GM13977 (cell line): ENCODE results near the gene PLEKHD1.

ENCODE experiments used
- DNase-seq: peaks from one replicate; pipeline ENCODE4 v3.0.0; 2012; ENCODE audit warnings: low spot score
- in situ Hi-C: fragments of 300-500 bp; cut with MboI; formaldehyde crosslinking; loops from one replicate; pipeline ENCODE4 v1.12.0; 2022; ENCODE audit warnings: low sequenced_read_pairs, low pct_unique_long_range_greater_than_20kb, mixed read lengths, inconsistent platforms; ENCODE audit not compliant: unreplicated experiment
- TF ChIP-seq, protein P1 (sequence below): IDR thresholded peaks from 2 replicates; pipeline ENCODE4 v1.5.1; 2012; ENCODE audit warnings: mild to moderate bottlenecking, control low read depth; ENCODE audit not compliant: insufficient read depth; ENCODE audit errors: extremely low read depth, missing control alignments

Gene PLEKHD1

DNA sequence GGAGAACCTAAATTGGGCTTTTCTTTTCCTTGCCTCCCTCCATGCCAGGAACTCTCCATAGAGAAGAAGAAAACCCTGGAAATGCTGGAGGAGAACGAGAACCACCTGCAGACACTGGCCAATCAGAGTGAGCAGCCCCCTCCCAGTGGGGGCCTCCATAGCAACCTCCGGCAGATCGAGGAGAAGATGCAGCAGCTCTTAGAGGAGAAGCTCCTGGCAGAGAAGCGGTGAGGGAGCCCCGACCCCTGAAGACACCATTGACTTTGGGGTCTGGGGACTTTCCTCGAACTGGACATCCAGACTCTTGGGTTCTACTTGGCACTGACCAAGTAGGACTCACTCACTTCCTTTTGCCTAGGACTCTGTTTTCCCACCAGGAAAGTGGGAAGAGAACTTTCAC is 41.4 kb downstream of the PLEKHD1 start:
- in situ Hi-C loops = no loop called here
- TF ChIP-seq, protein P1, sequence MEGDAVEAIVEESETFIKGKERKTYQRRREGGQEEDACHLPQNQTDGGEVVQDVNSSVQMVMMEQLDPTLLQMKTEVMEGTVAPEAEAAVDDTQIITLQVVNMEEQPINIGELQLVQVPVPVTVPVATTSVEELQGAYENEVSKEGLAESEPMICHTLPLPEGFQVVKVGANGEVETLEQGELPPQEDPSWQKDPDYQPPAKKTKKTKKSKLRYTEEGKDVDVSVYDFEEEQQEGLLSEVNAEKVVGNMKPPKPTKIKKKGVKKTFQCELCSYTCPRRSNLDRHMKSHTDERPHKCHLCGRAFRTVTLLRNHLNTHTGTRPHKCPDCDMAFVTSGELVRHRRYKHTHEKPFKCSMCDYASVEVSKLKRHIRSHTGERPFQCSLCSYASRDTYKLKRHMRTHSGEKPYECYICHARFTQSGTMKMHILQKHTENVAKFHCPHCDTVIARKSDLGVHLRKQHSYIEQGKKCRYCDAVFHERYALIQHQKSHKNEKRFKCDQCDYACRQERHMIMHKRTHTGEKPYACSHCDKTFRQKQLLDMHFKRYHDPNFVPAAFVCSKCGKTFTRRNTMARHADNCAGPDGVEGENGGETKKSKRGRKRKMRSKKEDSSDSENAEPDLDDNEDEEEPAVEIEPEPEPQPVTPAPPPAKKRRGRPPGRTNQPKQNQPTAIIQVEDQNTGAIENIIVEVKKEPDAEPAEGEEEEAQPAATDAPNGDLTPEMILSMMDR = no peak
- DNase-seq = no peak

DNA sequence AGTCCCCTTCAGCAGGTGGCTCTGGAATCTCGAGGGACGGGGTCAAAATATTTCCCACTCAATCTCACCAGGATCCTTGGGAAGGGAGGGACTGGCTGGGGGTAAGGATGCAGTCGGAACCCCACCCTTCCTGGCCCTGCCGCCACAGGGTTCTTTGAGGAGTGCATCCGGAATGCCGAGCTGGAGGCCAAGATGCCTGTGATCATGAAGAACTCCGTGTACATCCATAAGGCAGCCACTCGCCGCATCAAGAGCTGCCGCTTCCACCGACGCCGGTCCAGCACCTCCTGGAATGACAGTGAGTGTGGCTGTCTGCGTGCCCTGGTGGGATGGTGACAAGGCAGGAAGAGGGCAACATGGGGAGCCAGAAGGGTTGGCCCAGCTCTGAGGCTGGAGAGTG is 43.1 kb downstream of the PLEKHD1 start:
- in situ Hi-C loops = no loop called here
- TF ChIP-seq, protein P1 = no peak
- DNase-seq = no peak

DNA sequence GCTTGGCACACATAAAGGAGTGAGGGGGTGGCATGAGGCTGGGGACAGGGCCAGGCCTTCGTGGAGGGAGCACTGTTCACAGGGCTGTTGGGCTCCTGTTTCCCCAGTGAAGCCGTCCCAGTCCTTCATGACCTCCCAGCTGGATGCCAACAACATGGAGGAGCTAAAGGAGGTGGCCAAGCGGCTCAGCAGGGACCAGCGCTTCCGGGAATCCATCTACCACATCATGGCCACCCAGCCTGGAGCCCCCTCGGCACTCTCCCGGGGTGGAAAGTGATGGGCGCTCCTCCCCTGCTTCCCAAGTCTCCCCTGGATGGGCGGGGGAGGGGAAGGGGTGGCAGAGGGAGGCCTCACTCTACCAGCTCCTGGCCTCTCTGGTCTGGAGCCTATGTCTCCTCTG is 43.6 kb downstream of the PLEKHD1 start:
- in situ Hi-C loops = no loop called here
- TF ChIP-seq, protein P1 = no peak
- no peak for DNase-seq

DNA sequence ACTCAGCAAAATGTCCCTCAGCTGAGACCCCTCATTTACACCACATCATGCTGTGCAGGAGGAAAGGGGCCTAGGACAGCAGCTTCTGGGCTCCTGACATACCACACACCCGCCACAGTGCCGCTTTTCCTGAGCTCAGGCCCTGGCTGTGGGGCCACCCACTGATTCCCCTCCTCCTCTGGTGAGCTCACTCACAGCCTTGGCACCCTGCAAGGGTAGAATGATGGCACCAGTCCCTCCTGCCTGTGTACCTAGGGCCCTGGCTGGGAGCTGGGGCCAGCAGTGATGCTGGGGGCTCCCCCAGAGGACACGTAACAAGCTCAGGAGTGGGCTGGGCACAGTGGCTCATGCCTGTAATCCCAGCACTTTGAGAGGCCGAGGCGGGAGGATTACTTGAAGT is 44.4 kb downstream of the PLEKHD1 start:
- in situ Hi-C loops = no loop called here
- TF ChIP-seq, protein P1 = no peak
- no peak for DNase-seq

DNA sequence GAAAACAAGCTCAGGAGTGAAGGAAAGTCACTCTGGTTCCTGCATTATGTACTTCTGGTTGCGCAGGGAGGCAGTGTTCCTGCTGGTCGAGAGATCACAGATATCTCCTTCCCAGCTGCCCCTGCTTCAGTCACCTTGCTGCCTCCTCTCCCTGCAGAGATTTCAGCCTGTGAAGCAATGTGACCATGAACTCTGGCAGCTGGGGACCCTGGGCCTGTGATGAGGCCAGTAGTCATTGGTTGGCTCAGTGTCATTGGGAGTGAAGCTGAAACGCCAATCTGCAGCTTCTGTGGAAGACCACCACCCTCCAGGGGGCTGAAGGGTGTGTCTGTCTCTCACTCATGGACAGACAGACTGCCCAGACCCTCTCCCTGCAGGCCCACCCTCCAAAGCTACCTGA is 45.0 kb downstream of the PLEKHD1 start:
- in situ Hi-C loops = no loop called here
- TF ChIP-seq, protein P1 = no peak
- no peak for DNase-seq

DNA sequence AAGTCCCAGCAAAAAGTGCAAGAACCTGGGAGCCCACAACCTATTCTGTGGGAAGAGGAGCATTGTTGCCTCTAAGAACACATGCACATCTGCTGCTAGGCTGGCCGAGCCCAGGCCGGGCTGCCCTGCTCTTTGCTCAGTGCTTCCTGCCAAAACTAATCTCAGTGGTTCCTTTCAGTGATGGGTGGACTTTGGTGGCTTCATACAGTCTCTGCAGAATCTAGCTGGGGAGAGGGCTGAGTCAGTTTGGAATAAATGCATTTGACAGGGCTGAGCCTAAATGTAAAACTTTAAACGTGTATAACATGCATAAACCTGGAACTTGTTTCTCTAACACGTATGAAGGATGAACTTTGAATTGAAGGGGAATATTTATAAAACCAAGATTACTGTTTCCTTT is 45.6 kb downstream of the PLEKHD1 start:
- TF ChIP-seq, protein P1 = no peak
- in situ Hi-C loops = no loop called here
- DNase-seq = no peak

DNA sequence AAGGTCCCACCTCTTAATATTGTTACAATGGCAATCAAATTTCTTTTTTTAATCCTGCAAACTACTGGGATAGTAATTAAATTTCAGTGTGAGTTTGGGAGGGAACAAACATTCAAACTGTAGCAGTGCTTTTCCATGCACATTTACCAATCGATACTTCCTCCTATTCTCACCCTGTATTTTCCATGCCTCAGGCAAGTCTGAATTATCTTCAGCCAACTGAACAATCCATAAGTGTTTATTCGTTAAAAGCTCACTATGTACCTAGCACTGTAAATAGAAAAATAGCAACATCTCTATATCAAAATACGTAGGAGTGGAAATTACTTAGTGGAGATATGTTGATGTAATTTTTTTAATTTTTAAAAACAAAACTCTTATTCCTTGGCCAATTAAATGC is 46.6 kb downstream of the PLEKHD1 start:
- no peak for DNase-seq
- TF ChIP-seq, protein P1 = no peak
- in situ Hi-C loops = no loop called here
